Uterus (tissue), 4 donors: ENCODE data around the gene TWSG1. TPM values are rescaled to one million over a fixed set of nuclear protein-coding genes. Genes with fewer than 3 reads are reported as not detected.

Source experiments
- total RNA-seq, 4 donors: library from RNA; depleted of rRNA in 3 of 4; stranded (reverse); fragments of >200 nt in 3 of 4; gene quantifications; one replicate each; pipeline versions ENCODE4 v1.1.0 to v1.2.4, GENCODE V29; 2014 to 2023
- donor health status: DM: yes; HTN: yes; CAD: no.

The TWSG1 gene
- total RNA-seq, 4 donors from 2014 or later, result 47.6 to 198 (median 61.0) TPM

Other genes with a start within 250 kb of the TWSG1 start
- 10 to 100 TPM; 54.8 to 99.8 (median 95.8) TPM for gene NDUFV2, start 232.1 kb upstream of the TWSG1 start, total RNA-seq
- 100 to 1,000 TPM in 1 of 4 donors, 10 to 100 TPM in 3; 29.1 to 122 (median 43.6) TPM for gene ANKRD12, start 198.0 kb upstream of the TWSG1 start, total RNA-seq
- gene RALBP1, start 140.7 kb downstream of the TWSG1 start, total RNA-seq, result 10 to 100 TPM; 18.8 to 67.8 (median 30.0) TPM